ENCODE results near the gene BOLL. TPM values are rescaled to one million over a fixed set of nuclear protein-coding genes. Genes with fewer than 3 reads are reported as not detected.

BOLL gene
- total RNA-seq, 2 experiments from 2014 or later = not detected

GRCh38 chr2:197805715-197806633 is 20.9 kb upstream of the BOLL start:
- H3K27me3 Mint-ChIP-seq = peaks cover 28% of the 10 kb centered on the region
- H3K36me3 Mint-ChIP-seq (ENCODE audit: low read depth) = no peaks in the 10 kb centered on the region
- no peak for DNase-seq
- H3K27ac Mint-ChIP-seq = no peak overlapping the region
- POLR2A ChIA-PET = no interaction called here
- CTCF ChIA-PET = interaction anchor here (1.0 to 1.2 kb wide), 3 partner anchors 15 to 322 kb away, joined by 3 to 4 read pairs (median 3); no protein-coding TSS in a partner anchor
- peak overlapping the region; percentile 76 for H3K4me3 Mint-ChIP-seq
- peaks cover 27% of the 10 kb centered on the region for H3K4me1 Mint-ChIP-seq
- H3K9me3 Mint-ChIP-seq = no peaks in the 10 kb centered on the region

- Mint-ChIP-seq H3K27ac (no peak overlapping the region), H3K4me1 (peaks cover 27% of the 10 kb centered on the region)
Measured at GRCh38 chr2:197804758-197805714, 19.9 kb upstream of the BOLL start.

GRCh38 chr2:197804049-197804757 is 19.1 kb upstream of the BOLL start, which contains the start of gene PLCL1:
Gene PLCL1 (plus strand): TSS chr2:197804593.
- H3K9me3 Mint-ChIP-seq = no peaks in the 10 kb centered on the region
- H3K4me1 Mint-ChIP-seq = peaks cover 27% of the 10 kb centered on the region
- H3K4me3 Mint-ChIP-seq = peak within 1 kb of the TSS; percentile 83
- H3K27ac Mint-ChIP-seq = peak within 1 kb of the TSS; percentile 44
- CTCF ChIA-PET = interaction anchor here (0.6 to 1.4 kb wide), 9 partner anchors 9 to 493 kb away, joined by 3 to 8 read pairs (median 3); no protein-coding TSS in a partner anchor
- peaks cover 33% of the 10 kb centered on the region for H3K27me3 Mint-ChIP-seq
- DNase-seq = peak; percentile 91
- POLR2A ChIA-PET = interaction anchor here (1.4 kb wide), 1 partner anchor 324 kb away, joined by 6 read pairs; no protein-coding TSS in a partner anchor
- H3K36me3 Mint-ChIP-seq (ENCODE audit: low read depth) = no peaks in the 10 kb centered on the region

More at GRCh38 chr2:197804758-197805714, 19.9 kb upstream of the BOLL start:
- H3K27me3 Mint-ChIP-seq = peaks cover 28% of the 10 kb centered on the region
- H3K36me3 Mint-ChIP-seq (ENCODE audit: low read depth) = no peaks in the 10 kb centered on the region
- H3K4me3 Mint-ChIP-seq = peak overlapping the region; percentile 83
- no peaks in the 10 kb centered on the region for H3K9me3 Mint-ChIP-seq
- ChIA-PET POLR2A (no interaction called here), CTCF (interaction anchor here (0.6 to 1.4 kb wide), 11 partner anchors 8 to 492 kb away, joined by 3 to 8 read pairs (median 3); no protein-coding TSS in a partner anchor)
- DNase-seq = peak; percentile 36

GRCh38 chr2:197803033-197803444 is 17.9 kb upstream of the BOLL start:
- H3K36me3 Mint-ChIP-seq (ENCODE audit: low read depth) = no peaks in the 10 kb centered on the region
- ChIA-PET CTCF (no interaction called here), POLR2A (interaction anchor here (1.4 kb wide), 1 partner anchor 325 kb away, joined by 6 read pairs; no protein-coding TSS in a partner anchor)
- peaks cover 21% of the 10 kb centered on the region for H3K4me1 Mint-ChIP-seq
- no peak for DNase-seq
- H3K9me3 Mint-ChIP-seq = no peaks in the 10 kb centered on the region
- H3K27ac Mint-ChIP-seq = no peak overlapping the region
- H3K27me3 Mint-ChIP-seq = peaks cover 33% of the 10 kb centered on the region
- no peak overlapping the region for H3K4me3 Mint-ChIP-seq

GRCh38 chr2:197801033-197801432 is 15.9 kb upstream of the BOLL start:
- DNase-seq = no peak
- ChIA-PET POLR2A (no interaction called here), CTCF (interaction anchor here (1.8 kb wide), 1 partner anchor 326 kb away, joined by 14 read pairs; no protein-coding TSS in a partner anchor)
- H3K36me3 Mint-ChIP-seq (ENCODE audit: low read depth) = no peaks in the 10 kb centered on the region
- H3K4me3 Mint-ChIP-seq = no peak overlapping the region
- peaks cover 30% of the 10 kb centered on the region for H3K27me3 Mint-ChIP-seq
- H3K27ac Mint-ChIP-seq = no peak overlapping the region
- no peaks in the 10 kb centered on the region for H3K9me3 Mint-ChIP-seq
- H3K4me1 Mint-ChIP-seq = peaks cover 19% of the 10 kb centered on the region

GRCh38 chr2:197800091-197800490 is 15.0 kb upstream of the BOLL start:
- no peak for DNase-seq
- no peaks in the 10 kb centered on the region for H3K36me3 Mint-ChIP-seq (ENCODE audit: low read depth)
- H3K4me3 Mint-ChIP-seq = no peak overlapping the region
- H3K4me1 Mint-ChIP-seq = peaks cover 11% of the 10 kb centered on the region
- CTCF ChIA-PET = interaction anchor here (1.0 kb wide), 1 partner anchor 328 kb away, joined by 3 read pairs; no protein-coding TSS in a partner anchor
- no peak overlapping the region for H3K27ac Mint-ChIP-seq
- peaks cover 25% of the 10 kb centered on the region for H3K27me3 Mint-ChIP-seq
- POLR2A ChIA-PET = no interaction called here
- peaks cover 3% of the 10 kb centered on the region for H3K9me3 Mint-ChIP-seq

- H3K27me3 Mint-ChIP-seq = peaks cover 27% of the 10 kb centered on the region
- DNase-seq = no peak
- H3K4me1 Mint-ChIP-seq = peaks cover 8% of the 10 kb centered on the region
- H3K27ac Mint-ChIP-seq = no peak overlapping the region
- ChIA-PET POLR2A (no interaction called here), CTCF (interaction anchor here (1.1 to 2.4 kb wide), 3 partner anchors 328 to 498 kb away, joined by 3 to 6 read pairs (median 3); no protein-coding TSS in a partner anchor)
- H3K36me3 Mint-ChIP-seq (ENCODE audit: low read depth) = no peaks in the 10 kb centered on the region
- peaks cover 3% of the 10 kb centered on the region for H3K9me3 Mint-ChIP-seq
- H3K4me3 Mint-ChIP-seq = no peak overlapping the region
Measured at GRCh38 chr2:197799068-197799467, 13.9 kb upstream of the BOLL start.

- no peak for DNase-seq
- ChIA-PET POLR2A (no interaction called here), CTCF (interaction anchor here (1.1 to 2.4 kb wide), 3 partner anchors 329 to 499 kb away, joined by 3 to 6 read pairs (median 3); no protein-coding TSS in a partner anchor)
- Mint-ChIP-seq H3K27ac (no peak overlapping the region), H3K27me3 (peaks cover 33% of the 10 kb centered on the region), H3K4me3 (no peak overlapping the region), H3K36me3 (ENCODE audit: low read depth) (no peaks in the 10 kb centered on the region), H3K4me1 (peaks cover 2% of the 10 kb centered on the region), H3K9me3 (peaks cover 3% of the 10 kb centered on the region)
Measured at GRCh38 chr2:197798187-197798586, 13.1 kb upstream of the BOLL start.

- no peak overlapping the region for H3K27ac Mint-ChIP-seq
- H3K36me3 Mint-ChIP-seq (ENCODE audit: low read depth) = no peaks in the 10 kb centered on the region
- peaks cover 34% of the 10 kb centered on the region for H3K27me3 Mint-ChIP-seq
- ChIA-PET CTCF (interaction anchor here (0.8 kb wide), 1 partner anchor 9 kb away, joined by 3 read pairs; no protein-coding TSS in a partner anchor), POLR2A (no interaction called here)
- no peaks in the 10 kb centered on the region for H3K4me1 Mint-ChIP-seq
- no peak for DNase-seq
- H3K4me3 Mint-ChIP-seq = no peak overlapping the region
- H3K9me3 Mint-ChIP-seq = peaks cover 3% of the 10 kb centered on the region
Measured at GRCh38 chr2:197795277-197795676, 10.2 kb upstream of the BOLL start.

- no peaks in the 10 kb centered on the region for H3K4me1 Mint-ChIP-seq
- CTCF ChIA-PET = no interaction called here
- H3K27ac Mint-ChIP-seq = no peak overlapping the region
- no peak for DNase-seq
- peaks cover 35% of the 10 kb centered on the region for H3K27me3 Mint-ChIP-seq
- POLR2A ChIA-PET = no interaction called here
- H3K4me3 Mint-ChIP-seq = no peak overlapping the region
- H3K9me3 Mint-ChIP-seq = peaks cover 3% of the 10 kb centered on the region
- no peaks in the 10 kb centered on the region for H3K36me3 Mint-ChIP-seq (ENCODE audit: low read depth)
Measured at GRCh38 chr2:197793456-197793855, 8.3 kb upstream of the BOLL start.

GRCh38 chr2:197786010-197786877 is 1.1 kb upstream of the BOLL start:
- H3K27ac Mint-ChIP-seq = no peak overlapping the region
- CTCF ChIA-PET = interaction anchor here (0.7 to 1.1 kb wide), 3 partner anchors 8 to 901 kb away, joined by 3 to 4 read pairs (median 3); partner anchors contain the start of gene MOB4
- peak; percentile 65 for DNase-seq

More at GRCh38 chr2:197786010-197786877, 1.1 kb upstream of the BOLL start:
- H3K9me3 Mint-ChIP-seq = no peaks in the 10 kb centered on the region
- POLR2A ChIA-PET = no interaction called here
- peaks cover 30% of the 10 kb centered on the region for H3K27me3 Mint-ChIP-seq
- H3K36me3 Mint-ChIP-seq (ENCODE audit: low read depth) = no peaks in the 10 kb centered on the region
- peaks cover 8% of the 10 kb centered on the region for H3K4me1 Mint-ChIP-seq
- peak overlapping the region; percentile 65 for H3K4me3 Mint-ChIP-seq
